Measurements from ENCODE around the gene ANKRD44. TPM values are rescaled to one million over a fixed set of nuclear protein-coding genes. Genes with fewer than 3 reads are reported as not detected.

Gene ANKRD44
- total and polyA plus RNA-seq, 2 of the 8 experiments (the other 6 are each of a cell fraction or from before 2014, with no cell fraction given), result 1.2 to 1.3 TPM

DNA sequence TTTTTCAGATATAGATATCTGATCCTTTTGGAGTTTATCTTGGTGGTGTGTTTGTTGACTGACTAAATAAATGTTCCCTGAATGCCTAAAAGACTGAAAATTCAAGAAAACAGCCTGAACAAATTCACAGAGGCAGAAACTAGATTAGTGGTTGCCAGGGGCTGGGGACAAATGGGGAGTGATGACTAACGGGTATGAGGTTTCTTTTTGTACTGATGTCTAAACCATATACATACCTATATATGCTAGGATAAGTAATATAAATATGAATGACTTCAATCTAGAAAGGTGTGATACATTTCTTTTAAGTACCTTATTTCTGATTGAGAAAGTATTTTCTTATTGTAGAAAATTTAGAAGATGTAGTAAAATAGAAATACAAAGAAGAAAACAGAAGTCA is 207.2 kb downstream of the ANKRD44 start (continued):
- no peak for TF ChIP-seq JUN (IDR thresholded peaks at IDR 0.05; ENCODE audit: low read depth, low read length)
- no peak for TF ChIP-seq EP300 (IDR thresholded peaks at IDR 0.05; ENCODE audit: borderline replicate concordance in 1 of 2, low read depth in 2 of 2, low read length in 2 of 2)
- no peak for TF ChIP-seq ATF3 (IDR thresholded peaks at IDR 0.05; ENCODE audit: insufficient read depth, low read depth, low read length)
- no peak for TF ChIP-seq CTCF (IDR thresholded peaks at IDR 0.05; ENCODE audit: control extremely low read depth in 1 of 3, insufficient read depth in 1 of 3, low read depth in 1 of 3, low read length in 3 of 3)
- TF ChIP-seq SP1 (IDR thresholded peaks at IDR 0.05; ENCODE audit: low read depth, low read length), result no peak

Measured in H1 (cell line).